Fibroblast of the conjunctiva (primary cell): ENCODE results near the gene SSBP2.

Source experiments
- DNase-seq: peaks from one replicate; pipeline ENCODE4 v3.0.0-alpha.2; 2010; ENCODE audit warnings: low read depth

Gene SSBP2

DNA sequence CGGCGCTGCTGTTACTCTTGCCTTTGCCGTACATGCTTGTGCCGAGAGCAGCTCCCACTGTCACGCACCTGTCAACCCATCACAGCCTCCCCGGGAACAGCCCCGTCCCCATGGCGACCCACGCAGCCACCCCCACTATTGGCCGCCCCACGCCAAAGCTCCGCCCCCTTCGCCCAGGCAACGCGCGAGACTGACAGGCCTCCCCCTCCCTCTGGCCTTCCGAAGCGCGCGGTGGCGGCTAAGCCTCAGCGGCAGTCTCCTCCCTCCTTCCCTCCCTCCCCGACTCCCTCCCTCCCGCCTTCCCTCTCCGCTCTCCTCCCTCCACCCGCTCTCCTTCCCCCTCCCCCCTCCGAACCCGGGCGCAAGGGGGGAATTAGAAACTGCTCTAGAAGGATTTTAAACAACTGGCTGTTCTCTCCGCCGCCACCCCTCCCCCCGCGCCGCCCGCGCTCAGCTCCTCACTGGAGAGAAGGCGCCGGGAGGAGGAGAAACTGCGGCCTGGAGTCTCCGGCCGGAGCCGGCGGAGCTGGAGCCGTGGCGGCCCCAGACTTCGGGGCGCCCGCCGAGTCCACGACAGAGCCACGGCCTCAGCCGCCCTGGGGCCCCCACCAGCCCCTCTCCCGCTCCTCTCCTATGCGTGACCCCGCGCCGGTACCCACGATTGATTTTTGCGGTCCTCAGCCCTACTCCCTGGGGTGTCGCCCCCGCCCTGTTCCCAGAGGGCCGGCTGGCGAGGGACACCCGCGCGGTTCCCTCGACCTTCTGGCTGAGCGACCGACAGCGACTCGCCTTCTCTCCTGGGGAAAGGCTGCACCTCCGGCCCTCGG lies at the start of gene SSBP2:
TSS of gene SSBP2 (minus strand) at position 89 of the 827 bp plus-strand sequence. CDS start at position 34, 55 bp downstream.
- peak; percentile 99 for DNase-seq

GRCh38 chr5:81795666-81796065 lies 44.8 kb upstream of the SSBP2 start:
- DNase-seq, result no peak

DNA sequence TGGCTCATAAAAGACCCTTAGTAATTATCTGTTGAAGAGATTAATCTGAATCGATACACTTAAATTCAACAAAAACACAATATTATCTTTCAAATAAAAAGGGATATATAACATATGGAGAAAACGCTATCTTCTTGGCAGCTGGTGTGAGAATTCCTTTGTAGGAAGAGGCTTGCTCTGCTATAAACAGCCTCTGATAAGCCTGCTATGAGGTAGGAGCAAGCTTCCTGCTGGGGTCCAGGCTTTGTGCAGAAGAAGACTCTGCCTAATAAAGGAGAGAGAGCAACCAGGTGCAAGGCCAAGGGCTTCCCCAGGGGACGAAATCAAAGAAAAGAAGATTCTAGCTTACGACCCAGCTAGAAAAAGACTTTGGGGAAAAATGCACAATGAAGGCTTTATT lies 43.3 kb upstream of the SSBP2 start:
- DNase-seq, result no peak

- DNase-seq, result no peak
These were observed 39.4 kb upstream of the SSBP2 start for GRCh38 chr5:81790336-81790735.

- peak; percentile 33 for DNase-seq
These were observed 38.1 kb upstream of the SSBP2 start for GRCh38 chr5:81789033-81789432.

DNA sequence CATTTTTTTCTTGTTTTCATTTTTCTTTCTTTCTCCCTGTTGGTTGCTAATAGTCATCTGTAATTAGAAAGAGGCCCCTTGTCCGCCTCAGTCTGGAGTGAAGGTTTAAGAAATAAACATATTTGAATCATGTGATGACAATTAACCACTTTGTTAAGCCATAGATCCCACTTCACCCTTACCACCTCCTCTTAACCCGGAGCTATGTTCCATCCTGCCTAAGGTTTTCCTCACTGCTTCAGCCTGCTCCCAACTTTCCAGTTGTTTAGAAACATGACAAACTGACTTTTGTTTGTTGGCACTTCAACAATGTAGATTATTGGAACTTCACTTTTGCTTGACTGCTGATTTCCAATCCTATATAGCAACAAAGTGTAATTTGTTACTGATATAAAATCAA lies 37.4 kb upstream of the SSBP2 start:
- no peak for DNase-seq

DNA sequence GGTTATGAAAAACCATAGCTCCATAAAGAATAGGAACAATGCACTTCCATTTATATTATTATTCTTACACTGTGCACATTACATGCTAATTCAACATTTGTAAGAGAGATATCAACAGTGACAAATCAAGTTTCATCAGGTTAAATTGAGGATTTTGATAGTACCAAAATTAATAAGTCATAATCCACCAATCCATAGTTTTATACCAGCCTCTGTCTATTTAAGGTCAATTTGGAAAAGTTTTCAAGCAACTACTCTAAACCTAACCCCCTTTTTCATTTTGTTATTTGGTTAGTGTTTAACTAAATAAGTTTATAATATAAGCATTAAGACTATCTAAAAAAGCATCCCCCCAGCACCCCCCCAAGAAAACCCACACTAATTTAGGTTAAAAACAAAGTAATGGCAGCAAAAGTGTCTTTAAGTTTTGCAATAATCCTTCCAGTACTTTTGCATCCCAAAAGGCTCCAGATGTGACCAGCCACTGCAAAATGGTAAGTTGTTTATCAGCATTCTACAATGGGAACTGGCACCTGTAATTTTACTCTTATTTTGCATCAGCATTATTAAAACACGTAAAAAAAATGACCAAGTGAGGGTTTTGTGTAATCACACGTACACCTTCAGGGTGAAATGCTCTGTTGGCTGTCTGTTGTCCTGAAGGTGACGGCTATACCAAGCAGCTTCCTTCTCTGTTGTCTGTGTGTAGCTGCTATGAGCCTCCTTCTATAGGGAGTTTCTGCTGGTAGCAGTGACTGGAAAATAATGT lies 36.8 kb upstream of the SSBP2 start:
- peak; percentile 79 for DNase-seq

- no peak for DNase-seq
These were observed 36.1 kb upstream of the SSBP2 start for GRCh38 chr5:81786991-81787390.

DNA sequence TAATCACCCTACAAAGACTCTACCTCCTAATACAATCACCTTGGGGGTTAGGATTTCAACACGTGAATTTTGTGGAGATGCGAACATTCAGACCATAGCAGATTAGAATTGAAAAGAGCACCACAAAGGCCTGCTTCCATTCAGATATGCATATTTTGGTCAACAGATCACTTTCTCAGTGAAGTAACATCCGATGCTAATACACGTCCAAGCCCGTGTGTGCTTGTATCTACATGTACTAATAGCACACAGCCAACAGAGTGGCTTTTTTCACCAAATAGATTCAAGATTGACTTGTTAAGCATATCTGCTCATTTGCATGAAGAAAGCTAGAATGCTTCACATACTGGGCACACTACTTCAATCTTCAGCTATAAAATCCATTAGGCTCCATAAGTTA lies 35.6 kb upstream of the SSBP2 start:
- no peak for DNase-seq

GRCh38 chr5:81785322-81785721 lies 34.4 kb upstream of the SSBP2 start:
- no peak for DNase-seq

GRCh38 chr5:81783401-81783800 lies 32.5 kb upstream of the SSBP2 start:
- DNase-seq, result no peak

DNA sequence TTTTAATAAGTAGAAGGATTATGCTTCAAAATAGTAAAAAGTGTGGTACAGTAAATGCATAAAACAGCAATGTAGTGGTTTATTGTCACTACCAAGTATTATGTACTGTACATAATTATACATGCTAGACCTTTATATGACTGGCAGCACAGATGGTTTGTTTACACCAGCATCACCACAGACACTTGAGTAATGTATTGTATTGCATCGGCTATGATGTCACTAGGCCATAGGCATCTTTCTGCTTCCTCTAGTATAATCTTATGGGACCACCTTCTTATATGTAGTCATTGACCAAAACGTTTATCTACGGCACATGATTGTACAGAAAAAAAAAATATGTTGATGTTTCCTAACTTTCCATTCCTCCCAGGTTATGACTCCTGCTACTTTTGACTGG lies 31.9 kb upstream of the SSBP2 start:
- no peak for DNase-seq

DNA sequence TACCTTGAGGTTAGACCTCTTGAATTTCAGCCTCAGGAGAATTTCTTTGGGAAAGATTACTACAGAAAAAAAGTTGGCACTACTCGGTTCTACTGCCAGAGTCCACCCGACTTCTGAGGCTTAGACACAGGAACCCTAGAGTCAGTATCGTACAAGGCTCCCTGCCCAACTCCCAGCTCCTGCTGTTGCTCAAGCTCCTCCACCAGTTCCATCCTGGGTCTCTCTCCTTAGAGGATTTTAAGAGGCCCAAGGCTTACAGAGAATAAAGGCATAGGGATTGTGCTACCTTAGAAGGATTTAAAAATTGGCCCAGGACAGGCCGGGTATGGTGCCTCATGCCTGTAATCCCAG lies 29.0 kb upstream of the SSBP2 start:
- no peak for DNase-seq

DNA sequence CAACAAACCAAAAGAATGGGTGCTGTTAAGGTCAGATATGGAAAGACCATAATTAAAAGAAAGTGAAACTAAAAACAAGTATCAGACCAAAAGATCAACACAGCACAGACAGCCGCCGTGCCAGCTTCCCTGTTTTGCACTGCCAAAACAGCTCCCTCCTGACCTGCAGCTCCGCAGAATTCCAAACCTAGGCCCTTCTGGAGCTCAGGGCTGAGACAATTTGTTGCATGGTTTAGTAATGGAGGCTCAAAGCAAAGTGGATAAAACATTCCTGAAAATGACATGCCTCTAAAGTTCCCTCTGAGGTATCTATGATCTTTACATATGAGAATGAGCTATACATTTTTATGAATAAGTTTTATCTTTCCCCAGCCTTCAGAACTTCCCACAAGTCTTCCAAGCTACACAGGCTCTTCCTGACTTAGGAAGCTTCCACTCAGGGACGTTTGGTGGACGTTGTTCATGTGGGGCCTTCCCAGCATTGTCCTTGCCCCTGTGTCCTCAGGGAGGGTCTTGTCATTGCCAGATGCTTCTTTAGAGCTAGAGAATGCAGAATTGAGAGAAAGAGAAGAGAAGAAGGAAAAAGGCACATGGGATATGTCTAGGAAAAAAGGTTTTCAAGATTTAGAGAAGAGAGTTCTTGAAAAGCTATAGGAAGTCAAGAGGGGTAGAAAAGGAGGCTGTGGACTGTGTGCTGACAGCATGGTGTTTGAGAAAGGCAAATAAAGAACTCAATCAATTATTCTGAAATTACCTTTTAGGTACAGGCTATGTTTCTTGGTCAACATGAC lies 28.4 kb upstream of the SSBP2 start:
- no peak for DNase-seq

- no peak for DNase-seq
These were observed 27.7 kb upstream of the SSBP2 start for GRCh38 chr5:81778642-81779041.

DNA sequence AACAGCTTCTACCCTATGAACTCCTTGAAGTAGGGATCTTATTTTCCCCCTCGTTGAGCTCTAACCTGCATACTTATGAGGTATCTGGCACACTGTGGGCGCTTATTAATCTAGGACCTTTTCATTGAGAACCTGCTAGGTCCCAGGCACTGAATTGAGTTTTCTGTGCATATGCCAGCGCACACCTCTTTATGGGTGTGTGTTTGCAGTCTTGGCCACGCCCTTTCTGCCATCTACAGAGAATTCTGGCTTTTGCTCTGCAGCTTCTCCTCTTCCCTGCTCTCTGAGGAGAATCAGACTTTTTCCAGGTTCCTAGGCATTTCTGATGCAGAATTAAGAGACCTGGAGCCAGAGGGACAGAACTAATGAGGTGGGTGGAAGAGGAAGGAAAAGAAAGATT lies 25.4 kb upstream of the SSBP2 start:
- no peak for DNase-seq

- DNase-seq, result no peak
These were observed 23.5 kb upstream of the SSBP2 start for GRCh38 chr5:81774374-81774773.

- DNase-seq, result no peak
These were observed 22.7 kb upstream of the SSBP2 start for GRCh38 chr5:81773574-81773973.

DNA sequence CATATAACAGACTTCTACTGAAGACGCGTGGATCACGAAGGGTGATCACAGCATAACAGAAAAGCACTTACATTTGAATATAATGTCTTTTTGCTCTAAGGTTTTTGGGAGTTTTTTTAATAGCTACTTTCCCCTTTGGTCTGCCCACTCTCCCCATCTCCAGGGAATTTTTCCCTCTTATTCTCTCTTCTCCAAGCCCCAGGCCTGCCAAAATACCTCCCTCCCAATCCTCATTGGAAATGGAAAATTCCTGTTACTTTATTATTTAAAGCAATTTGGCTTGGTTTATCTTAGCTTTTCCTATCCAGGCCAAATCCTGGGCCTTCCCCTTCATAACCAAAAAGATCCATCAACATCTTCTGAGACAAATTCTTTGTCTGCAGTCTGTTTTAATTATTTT lies 22.3 kb upstream of the SSBP2 start:
- no peak for DNase-seq

DNA sequence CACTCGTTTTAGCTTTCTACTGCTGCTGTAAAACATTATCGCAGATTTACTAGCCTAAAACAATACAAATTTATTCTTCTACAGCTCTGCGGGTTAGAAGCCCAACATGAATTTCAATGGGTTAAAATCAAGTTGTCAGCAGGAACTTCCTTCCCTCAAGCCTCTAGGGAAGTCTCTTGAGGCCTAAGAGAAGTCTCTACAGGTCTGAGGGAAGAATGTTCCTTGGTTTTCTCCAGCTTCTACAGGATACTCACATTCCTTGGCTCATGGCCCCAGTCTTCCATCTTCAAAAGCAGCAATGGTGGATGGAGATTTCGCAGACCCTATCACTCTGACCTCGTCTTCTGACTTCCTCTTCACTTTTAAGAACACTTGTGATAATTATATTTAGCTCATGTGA lies 21.6 kb upstream of the SSBP2 start:
- no peak for DNase-seq

- peak; percentile 79 for DNase-seq
These were observed 18.1 kb upstream of the SSBP2 start for GRCh38 chr5:81768935-81769452.

DNA sequence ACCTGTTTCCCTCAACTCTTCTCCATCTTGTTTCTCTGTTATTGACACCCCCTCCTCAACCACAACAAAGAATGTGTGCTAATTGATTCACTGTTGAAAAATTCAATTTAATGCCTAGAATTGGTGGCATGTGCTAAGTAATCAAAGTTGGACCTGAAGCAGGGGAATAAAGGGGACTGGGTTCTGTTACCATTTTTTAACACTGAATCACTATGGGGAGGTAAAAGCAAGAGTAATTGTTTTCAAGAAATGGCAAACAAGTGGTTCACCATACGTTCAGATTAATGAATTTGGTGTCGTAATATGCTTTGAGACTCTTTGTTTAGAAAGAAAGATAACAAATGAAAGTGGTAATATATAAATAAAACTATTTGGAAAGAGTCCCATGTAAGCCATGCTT lies 17.0 kb upstream of the SSBP2 start:
- no peak for DNase-seq

GRCh38 chr5:81767097-81767496 lies 16.2 kb upstream of the SSBP2 start:
- no peak for DNase-seq
